Hepatocyte (in vitro differentiated cells): ENCODE results near the gene KLK5. TPM values are rescaled to one million over a fixed set of nuclear protein-coding genes. Genes with fewer than 3 reads are reported as not detected.
A peak's percentile ranks its signal among the peaks of the same experiment; 100 is the strongest.

Experiments used
- DNase-seq: peaks from one replicate; pipeline ENCODE4 v3.0.0-alpha.2; 2016; ENCODE audit warnings: low spot score
- H2AFZ ChIP-seq: fragments of 200-600 bp; sonication (generic); 2 replicates; pipeline ENCODE4 v1.6.0; 2016; ENCODE audit warnings: antibody characterized with exemption, mild to moderate bottlenecking
- H3K27ac ChIP-seq: fragments of 200-600 bp; sonication (generic); 2 replicates; pipeline ENCODE4 v1.5.1; 2016; ENCODE audit warnings: mild to moderate bottlenecking
- H3K27me3 ChIP-seq: fragments of 200-600 bp; sonication (generic); 2 replicates; pipeline ENCODE4 v1.6.1; 2016
- H3K36me3 ChIP-seq: fragments of 200-600 bp; sonication (generic); replicated peaks from 2 replicates; pipeline ENCODE4 v1.5.1; 2016; ENCODE audit warnings: low read depth; ENCODE audit not compliant: insufficient read depth
- H3K4me1 ChIP-seq: fragments of 200-600 bp; sonication (generic); 2 replicates; pipeline ENCODE4 v1.5.1; 2016; ENCODE audit warnings: mild to moderate bottlenecking, moderate library complexity; ENCODE audit not compliant: insufficient read depth
- H3K4me2 ChIP-seq: fragments of 200-600 bp; sonication (generic); 2 replicates; pipeline ENCODE4 v1.6.0; 2016
- H3K4me3 ChIP-seq: fragments of 200-600 bp; sonication (generic); 2 replicates; pipeline ENCODE4 v1.5.1; 2016; ENCODE audit warnings: mild to moderate bottlenecking
- H3K79me2 ChIP-seq: fragments of 200-600 bp; sonication (generic); 2 replicates; pipeline ENCODE4 v1.6.0; 2017; ENCODE audit warnings: mild to moderate bottlenecking
- H3K9me2 ChIP-seq: fragments of 200-600 bp; sonication (generic); replicated peaks from 2 replicates; pipeline ENCODE4 v1.6.0; 2017; ENCODE audit warnings: mild to moderate bottlenecking; ENCODE audit not compliant: insufficient read depth
- H3K9me3 ChIP-seq: fragments of 200-600 bp; sonication (generic); 2 replicates; pipeline ENCODE4 v1.5.1; 2016; ENCODE audit warnings: low read depth, mild to moderate bottlenecking
- H4K20me1 ChIP-seq: fragments of 200-600 bp; sonication (generic); 2 replicates; pipeline ENCODE4 v1.6.0; 2016; ENCODE audit warnings: mild to moderate bottlenecking; ENCODE audit not compliant: insufficient read depth, poor library complexity, severe bottlenecking
- CTCF ChIP-seq: fragments of 200-600 bp; sonication (generic); IDR thresholded peaks from 2 replicates; pipeline ENCODE4 v1.5.1; 2016; ENCODE audit warnings: antibody characterized with exemption, mild to moderate bottlenecking; ENCODE audit not compliant: poor library complexity
- EZH2 ChIP-seq: fragments of 200-600 bp; sonication (generic); IDR thresholded peaks from 2 replicates; pipeline ENCODE4 v1.6.1; 2016; ENCODE audit warnings: antibody characterized with exemption, mild to moderate bottlenecking, borderline replicate concordance
- EZH2phosphoT487 ChIP-seq: fragments of 200-600 bp; sonication (generic); IDR thresholded peaks from one replicate; pipeline ENCODE4 v1.6.1; 2018; ENCODE audit warnings: antibody characterized with exemption, mild to moderate bottlenecking, low read depth, moderate library complexity; ENCODE audit not compliant: unreplicated experiment, severe bottlenecking
- WGBS: methylation state at CpG from one replicate; pipeline ENCODE4 v1.1.6; 2016; ENCODE audit warnings: low lambda C conversion rate; ENCODE audit errors: missing lambda C conversion rate; 5-methylcytosine and 5-hydroxymethylcytosine counted together
- polyA plus RNA-seq: library from polyadenylated mRNA; unstranded; fragments of >200 nt; fragmentation: Nextera tagmentation; extraction: Ambion mirVana; gene quantifications from 2 replicates; pipeline ENCODE4 v1.2.1, GENCODE V29; 2016
- total RNA-seq: library from RNA; depleted of rRNA; stranded (reverse); fragments of >200 nt; gene quantifications from 2 replicates; pipeline ENCODE4 v1.2.3, GENCODE V29; 2014

KLK5 gene
- total and polyA plus RNA-seq, 2 experiments from 2014 or later: 0.24 TPM; not detected in 1

DNA sequence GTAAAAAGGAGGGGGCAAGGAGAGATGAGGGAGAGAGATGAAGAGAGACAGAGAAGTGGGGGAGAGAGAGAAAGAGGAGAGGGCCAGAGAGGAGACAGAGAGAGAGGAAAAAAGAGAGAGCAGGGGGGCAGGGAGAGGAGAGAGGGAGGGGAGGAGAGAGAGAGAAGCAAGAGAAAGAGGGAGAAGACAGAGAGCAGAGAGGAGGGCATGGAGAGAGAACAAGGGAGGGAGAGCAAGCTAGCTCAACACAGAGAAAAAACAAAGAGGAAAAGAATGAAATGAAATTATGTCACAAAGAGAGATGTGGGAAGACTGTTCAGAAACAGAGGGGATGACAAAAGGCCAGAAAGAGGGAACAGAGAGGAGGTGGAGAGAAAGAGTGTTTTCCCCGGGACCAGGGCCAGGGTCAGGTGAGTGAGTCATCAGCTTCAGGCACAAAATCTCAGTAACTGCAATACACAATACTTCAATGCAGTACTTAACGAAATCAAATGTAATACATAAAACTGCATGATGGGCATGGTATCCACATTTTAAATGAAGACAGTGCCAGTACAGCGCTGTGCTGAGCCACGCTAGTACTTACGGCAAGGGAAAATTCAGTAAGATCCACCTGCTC lies 26.0 kb upstream of the KLK5 start:
- H4K20me1 ChIP-seq: no peaks in the 10 kb centered on the region
- 67% methylated on average over 5 of the region's 5 CpGs for WGBS
- H3K9me2 ChIP-seq: no peaks in the 10 kb centered on the region
- no peak overlapping the region for H3K4me3 ChIP-seq
- no peak overlapping the region for H3K4me2 ChIP-seq
- H3K27me3 ChIP-seq: peaks cover 11% of the 10 kb centered on the region
- no peaks in the 10 kb centered on the region for H3K9me3 ChIP-seq
- H3K79me2 ChIP-seq: no peaks in the 10 kb centered on the region
- H3K36me3 ChIP-seq: no peaks in the 10 kb centered on the region
- H3K4me1 ChIP-seq: no peaks in the 10 kb centered on the region
- TF ChIP-seq CTCF (no peak), EZH2 (no peak), EZH2phosphoT487 (no peak)
- no peak overlapping the region for H2AFZ ChIP-seq
- no peak overlapping the region for H3K27ac ChIP-seq
- DNase-seq: no peak

DNA sequence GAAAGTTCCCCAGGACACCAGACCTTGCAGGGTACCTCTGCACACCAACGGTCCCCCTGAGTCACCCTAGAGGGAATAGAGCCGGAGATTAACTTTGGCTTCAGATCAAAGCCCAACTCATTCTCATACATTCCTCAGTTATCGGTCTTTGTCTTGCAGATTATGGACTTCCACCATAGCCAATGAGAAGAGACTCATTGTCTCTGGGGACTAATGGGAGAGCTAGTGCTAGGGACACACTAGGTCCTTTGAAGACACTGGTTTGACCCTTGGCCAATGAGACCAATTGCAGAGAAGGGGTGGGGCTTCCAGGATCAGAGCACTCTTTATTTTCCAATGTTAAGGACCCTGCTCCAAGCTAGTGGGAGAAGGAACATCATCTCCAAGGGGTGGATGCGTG lies 24.8 kb upstream of the KLK5 start:
- Histone ChIP-seq H3K9me3 (no peaks in the 10 kb centered on the region), H3K4me1 (no peaks in the 10 kb centered on the region), H3K4me3 (no peak overlapping the region), H4K20me1 (no peaks in the 10 kb centered on the region), H2AFZ (no peak overlapping the region), H3K4me2 (no peak overlapping the region), H3K36me3 (no peaks in the 10 kb centered on the region), H3K79me2 (no peaks in the 10 kb centered on the region), H3K27ac (no peak overlapping the region), H3K27me3 (peaks cover 6% of the 10 kb centered on the region), H3K9me2 (no peaks in the 10 kb centered on the region)
- DNase-seq: no peak
- 81% methylated on average over 4 of the region's 4 CpGs for WGBS
- TF ChIP-seq CTCF: no peak
- TF ChIP-seq EZH2: no peak
- TF ChIP-seq EZH2phosphoT487: no peak

- no peak overlapping the region for H3K4me2 ChIP-seq
- H3K4me1 ChIP-seq: no peaks in the 10 kb centered on the region
- 11% methylated on average over 8 of the region's 8 CpGs for WGBS
- peaks cover 2% of the 10 kb centered on the region for H3K27me3 ChIP-seq
- H4K20me1 ChIP-seq: no peaks in the 10 kb centered on the region
- no peaks in the 10 kb centered on the region for H3K9me2 ChIP-seq
- no peak overlapping the region for H3K27ac ChIP-seq
- no peaks in the 10 kb centered on the region for H3K79me2 ChIP-seq
- no peaks in the 10 kb centered on the region for H3K36me3 ChIP-seq
- H2AFZ ChIP-seq: no peak overlapping the region
- no peaks in the 10 kb centered on the region for H3K9me3 ChIP-seq
- peak; percentile 80 for DNase-seq
- TF ChIP-seq CTCF: no peak
- TF ChIP-seq EZH2: no peak
- H3K4me3 ChIP-seq: no peak overlapping the region
These were observed 22.9 kb upstream of the KLK5 start for GRCh38 chr19:50975766-50976165.
